ENCODE results near the gene GOLGA6L1. TPM values are rescaled to one million over a fixed set of nuclear protein-coding genes. Genes with fewer than 3 reads are reported as not detected.
"Not testable (repeated sequence)": the region's sequence is repeated elsewhere in the genome, so short reads cannot be mapped to it uniquely, and the experiment has no call there.

The GOLGA6L1 gene
- polyA plus RNA-seq, 1 donor (not counting 4 experiments of a cell fraction or from before 2014, with no cell fraction given) = not detected

- Histone ChIP-seq H3K79me2 (ENCODE audit: control insufficient read depth, insufficient read depth, low read length) (no peaks in the 10 kb centered on the region), H3K27ac (ENCODE audit: control insufficient read depth, insufficient read depth, low read length) (no peak overlapping the region), H3K4me2 (ENCODE audit: control insufficient read depth, extremely low read depth, insufficient read depth, low read depth, low read length) (no peak overlapping the region), H3K9me3 (ENCODE audit: control insufficient read depth, low read depth, low read length) (no peaks in the 10 kb centered on the region), H3K4me1 (ENCODE audit: control insufficient read depth, extremely low read depth, insufficient read depth, low read length) (no peaks in the 10 kb centered on the region), H3K36me3 (ENCODE audit: control insufficient read depth in 2 of 2, extremely low read depth in 1 of 2, insufficient read depth in 2 of 2, low read length in 2 of 2) (no peaks in the 10 kb centered on the region), H3K27me3 (ENCODE audit: control insufficient read depth, extremely low read depth, insufficient read depth, low read length) (no peaks in the 10 kb centered on the region), H4K20me1 (ENCODE audit: control insufficient read depth, extremely low read depth, insufficient read depth, low read length) (no peaks in the 10 kb centered on the region), H3K9ac (ENCODE audit: control insufficient read depth, extremely low read depth, insufficient read depth, low read length) (no peak overlapping the region), H3K9me1 (ENCODE audit: control insufficient read depth, extremely low read depth, insufficient read depth, low read length) (no peaks in the 10 kb centered on the region), H2AFZ (ENCODE audit: control insufficient read depth, low read length) (no peak overlapping the region), H3K4me3 (ENCODE audit: control insufficient read depth in 2 of 3, extremely low read depth in 1 of 3, insufficient read depth in 2 of 3, low read depth in 1 of 3, low read length in 3 of 3) (no peak overlapping the region)
- dilution Hi-C loops (cut with MboI; ENCODE audit: extremely low pct_ligation_motif_present, low sequenced_read_pairs) = no loop called here
- no peak for TF ChIP-seq EZH2 (IDR thresholded peaks at IDR 0.05; ENCODE audit: low read length)
- TF ChIP-seq, protein P1, sequence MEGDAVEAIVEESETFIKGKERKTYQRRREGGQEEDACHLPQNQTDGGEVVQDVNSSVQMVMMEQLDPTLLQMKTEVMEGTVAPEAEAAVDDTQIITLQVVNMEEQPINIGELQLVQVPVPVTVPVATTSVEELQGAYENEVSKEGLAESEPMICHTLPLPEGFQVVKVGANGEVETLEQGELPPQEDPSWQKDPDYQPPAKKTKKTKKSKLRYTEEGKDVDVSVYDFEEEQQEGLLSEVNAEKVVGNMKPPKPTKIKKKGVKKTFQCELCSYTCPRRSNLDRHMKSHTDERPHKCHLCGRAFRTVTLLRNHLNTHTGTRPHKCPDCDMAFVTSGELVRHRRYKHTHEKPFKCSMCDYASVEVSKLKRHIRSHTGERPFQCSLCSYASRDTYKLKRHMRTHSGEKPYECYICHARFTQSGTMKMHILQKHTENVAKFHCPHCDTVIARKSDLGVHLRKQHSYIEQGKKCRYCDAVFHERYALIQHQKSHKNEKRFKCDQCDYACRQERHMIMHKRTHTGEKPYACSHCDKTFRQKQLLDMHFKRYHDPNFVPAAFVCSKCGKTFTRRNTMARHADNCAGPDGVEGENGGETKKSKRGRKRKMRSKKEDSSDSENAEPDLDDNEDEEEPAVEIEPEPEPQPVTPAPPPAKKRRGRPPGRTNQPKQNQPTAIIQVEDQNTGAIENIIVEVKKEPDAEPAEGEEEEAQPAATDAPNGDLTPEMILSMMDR (optimal IDR thresholded peaks at IDR 0.05 in 1 of 3, IDR thresholded peaks at IDR 0.05 in 1 of 3, conservative IDR thresholded peaks at IDR 0.05 in 1 of 3; ENCODE audit: extremely low read depth in 1 of 3, insufficient read depth in 2 of 3, low read length in 3 of 3) = no peak
- FAIRE-seq (no peak), DNase-seq (ENCODE audit: low read depth, low spot score) (no peak)
Measured at GRCh38 chr15:23083115-23083514, 53.5 kb downstream of the GOLGA6L1 start.

DNA sequence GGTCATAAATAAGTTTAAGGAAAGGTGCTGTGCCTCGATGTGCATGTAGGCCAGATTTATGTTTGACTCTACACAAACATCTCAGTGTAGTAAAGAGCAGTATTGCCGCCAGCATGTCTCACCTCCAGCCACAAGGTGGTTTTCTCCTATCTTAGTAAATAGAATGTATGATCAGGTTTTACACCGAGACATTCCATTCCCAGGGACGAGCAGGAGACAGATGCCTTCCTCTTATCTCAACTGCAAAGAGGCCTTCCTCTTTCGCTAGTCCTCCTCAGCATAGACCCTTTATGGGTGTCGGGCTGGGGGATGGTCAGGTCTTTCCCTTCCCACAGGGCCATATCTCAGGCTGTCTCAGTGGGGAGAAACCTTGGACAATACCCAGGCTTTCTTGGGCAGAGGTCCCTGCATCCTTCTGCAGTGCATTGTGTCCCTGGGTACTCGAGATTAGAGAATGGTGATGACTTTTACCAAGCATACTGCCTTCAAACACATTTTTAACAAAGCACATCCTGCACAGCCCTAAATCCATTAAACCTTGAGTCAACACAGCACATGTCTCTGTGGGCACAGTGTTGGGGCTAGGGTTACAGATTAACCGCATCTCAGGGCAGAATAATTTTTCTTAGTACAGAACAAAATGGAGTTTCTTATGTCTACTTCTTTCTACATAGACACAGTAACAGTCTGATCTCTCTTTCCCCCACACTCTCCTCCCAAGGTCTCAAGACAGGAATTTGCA, 54.5 kb downstream of the GOLGA6L1 start:
- dilution Hi-C loops (cut with MboI; ENCODE audit: extremely low pct_ligation_motif_present, low sequenced_read_pairs) = not testable (repeated sequence)

DNA sequence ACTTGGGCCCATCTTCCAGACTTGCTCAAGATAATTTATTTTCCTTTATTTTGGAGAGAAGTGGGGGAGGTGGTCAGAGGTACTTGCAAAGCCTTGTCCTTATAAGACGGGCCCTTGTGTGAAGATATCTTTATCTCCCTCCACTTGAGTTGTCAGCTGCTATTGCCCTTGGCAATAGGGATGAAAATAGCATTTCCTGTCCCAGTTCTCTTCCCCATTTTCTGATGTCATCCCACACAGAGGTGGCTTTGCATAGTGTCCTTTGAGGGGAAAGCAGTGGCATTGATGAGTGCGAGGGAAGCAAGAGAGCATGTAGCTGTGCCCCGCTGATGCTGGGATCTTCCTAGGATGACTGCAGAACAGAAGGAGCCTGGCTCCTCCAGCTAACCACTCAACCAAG, 55.4 kb downstream of the GOLGA6L1 start:
- H4K20me1 ChIP-seq (ENCODE audit: control insufficient read depth, extremely low read depth, insufficient read depth, low read length) = no peaks in the 10 kb centered on the region
- no peak overlapping the region for H3K4me2 ChIP-seq (ENCODE audit: control insufficient read depth, extremely low read depth, insufficient read depth, low read depth, low read length)
- H3K9me1 ChIP-seq (ENCODE audit: control insufficient read depth, extremely low read depth, insufficient read depth, low read length) = no peaks in the 10 kb centered on the region
- no peak for DNase-seq (ENCODE audit: low read depth, low spot score)
- no peak for FAIRE-seq
- no peaks in the 10 kb centered on the region for H3K27me3 ChIP-seq (ENCODE audit: control insufficient read depth, extremely low read depth, insufficient read depth, low read length)
- no peaks in the 10 kb centered on the region for H3K9me3 ChIP-seq (ENCODE audit: control insufficient read depth, low read depth, low read length)
- dilution Hi-C loops (cut with MboI; ENCODE audit: extremely low pct_ligation_motif_present, low sequenced_read_pairs) = no loop called here
- no peaks in the 10 kb centered on the region for H3K4me1 ChIP-seq (ENCODE audit: control insufficient read depth, extremely low read depth, insufficient read depth, low read length)
- no peaks in the 10 kb centered on the region for H3K79me2 ChIP-seq (ENCODE audit: control insufficient read depth, insufficient read depth, low read length)
- no peak overlapping the region for H3K27ac ChIP-seq (ENCODE audit: control insufficient read depth, insufficient read depth, low read length)
- H3K4me3 ChIP-seq (ENCODE audit: control insufficient read depth in 2 of 3, extremely low read depth in 1 of 3, insufficient read depth in 2 of 3, low read depth in 1 of 3, low read length in 3 of 3) = no peak overlapping the region
- no peak overlapping the region for H2AFZ ChIP-seq (ENCODE audit: control insufficient read depth, low read length)
- TF ChIP-seq, protein P1 (optimal IDR thresholded peaks at IDR 0.05 in 1 of 3, IDR thresholded peaks at IDR 0.05 in 1 of 3, conservative IDR thresholded peaks at IDR 0.05 in 1 of 3; ENCODE audit: extremely low read depth in 1 of 3, insufficient read depth in 2 of 3, low read length in 3 of 3) = no peak
- TF ChIP-seq EZH2 (IDR thresholded peaks at IDR 0.05; ENCODE audit: low read length) = no peak
- no peaks in the 10 kb centered on the region for H3K36me3 ChIP-seq (ENCODE audit: control insufficient read depth in 2 of 2, extremely low read depth in 1 of 2, insufficient read depth in 2 of 2, low read length in 2 of 2)
- H3K9ac ChIP-seq (ENCODE audit: control insufficient read depth, extremely low read depth, insufficient read depth, low read length) = no peak overlapping the region

More for the DNA sequence above, 54.5 kb downstream of the GOLGA6L1 start:
- not testable (repeated sequence) for H3K36me3 ChIP-seq (ENCODE audit: control insufficient read depth in 2 of 2, extremely low read depth in 1 of 2, insufficient read depth in 2 of 2, low read length in 2 of 2); H3K4me1 ChIP-seq (ENCODE audit: control insufficient read depth, extremely low read depth, insufficient read depth, low read length); DNase-seq (ENCODE audit: low read depth, low spot score); H3K27ac ChIP-seq (ENCODE audit: control insufficient read depth, insufficient read depth, low read length); H3K9me1 ChIP-seq (ENCODE audit: control insufficient read depth, extremely low read depth, insufficient read depth, low read length); H3K4me2 ChIP-seq (ENCODE audit: control insufficient read depth, extremely low read depth, insufficient read depth, low read depth, low read length); H4K20me1 ChIP-seq (ENCODE audit: control insufficient read depth, extremely low read depth, insufficient read depth, low read length); H3K27me3 ChIP-seq (ENCODE audit: control insufficient read depth, extremely low read depth, insufficient read depth, low read length); H3K4me3 ChIP-seq (ENCODE audit: control insufficient read depth in 2 of 3, extremely low read depth in 1 of 3, insufficient read depth in 2 of 3, low read depth in 1 of 3, low read length in 3 of 3); FAIRE-seq; H3K79me2 ChIP-seq (ENCODE audit: control insufficient read depth, insufficient read depth, low read length); H3K9me3 ChIP-seq (ENCODE audit: control insufficient read depth, low read depth, low read length); H2AFZ ChIP-seq (ENCODE audit: control insufficient read depth, low read length); H3K9ac ChIP-seq (ENCODE audit: control insufficient read depth, extremely low read depth, insufficient read depth, low read length)

Measured in keratinocyte (primary cell).